Glomerular endothelial cell (primary cell): ENCODE results near the gene MROH2B. TPM values are rescaled to one million over a fixed set of nuclear protein-coding genes. Genes with fewer than 3 reads are reported as not detected.

Experiments
- DNase-seq: peaks from one replicate; pipeline ENCODE4 v3.0.0-alpha.2; 2011; ENCODE audit warnings: low read depth, low spot score; ENCODE audit errors: extremely low read depth
- total RNA-seq: library from RNA; depleted of rRNA; stranded (reverse); fragments of >200 nt; gene quantifications from 2 replicates; pipeline ENCODE4 v1.2.3, GENCODE V29; 2015

The MROH2B gene
- total RNA-seq, result not detected in 2 replicates

DNA sequence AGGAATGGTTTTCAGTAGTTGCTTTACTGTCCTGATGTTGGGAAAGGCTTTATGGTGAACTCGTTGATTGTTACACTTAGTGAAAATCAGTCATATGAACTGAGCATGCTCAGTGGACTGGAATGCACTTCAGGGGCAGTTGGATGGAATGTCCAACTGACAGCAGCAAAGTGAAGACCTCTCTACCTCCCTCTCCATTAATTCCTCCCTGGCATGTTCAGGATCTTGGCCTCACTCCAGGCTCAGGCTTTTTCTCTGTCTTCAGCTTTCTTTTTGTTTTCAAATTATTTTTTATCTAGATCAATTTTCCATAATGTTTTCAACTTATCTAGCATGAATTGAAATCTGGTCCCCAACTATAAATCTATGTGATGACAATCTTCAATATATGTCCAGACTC is at the start of gene MROH2B:
TSS of gene MROH2B (minus strand) at position 101 of the 400 bp plus-strand sequence. CDS start 490 bp downstream, outside the sequence.
- DNase-seq, result no peak

- DNase-seq, result no peak
Observed at GRCh38 chr5:41120600-41120999, 49.5 kb upstream of the MROH2B start.

GRCh38 chr5:41118177-41118576 is 47.0 kb upstream of the MROH2B start:
- no peak for DNase-seq

DNA sequence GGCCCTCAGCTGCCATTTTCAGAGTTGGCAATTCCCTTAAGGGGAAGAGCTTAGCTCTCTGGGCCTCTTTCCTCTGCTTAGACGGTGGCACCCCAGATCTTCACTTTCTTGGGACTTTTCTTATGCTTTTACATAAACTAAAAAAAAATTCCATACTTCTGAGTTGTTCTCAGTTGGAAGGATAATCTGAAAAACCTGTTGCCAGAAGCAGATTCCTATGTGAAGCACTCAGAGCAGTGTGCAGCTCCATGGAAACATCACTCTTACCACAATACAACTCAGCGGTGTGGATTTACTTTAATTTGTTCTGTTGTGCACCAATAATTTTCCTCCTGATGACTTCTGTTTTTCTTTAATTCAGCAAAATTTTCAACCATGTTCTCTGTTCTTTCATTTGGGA is 44.1 kb upstream of the MROH2B start:
- no peak for DNase-seq

DNA sequence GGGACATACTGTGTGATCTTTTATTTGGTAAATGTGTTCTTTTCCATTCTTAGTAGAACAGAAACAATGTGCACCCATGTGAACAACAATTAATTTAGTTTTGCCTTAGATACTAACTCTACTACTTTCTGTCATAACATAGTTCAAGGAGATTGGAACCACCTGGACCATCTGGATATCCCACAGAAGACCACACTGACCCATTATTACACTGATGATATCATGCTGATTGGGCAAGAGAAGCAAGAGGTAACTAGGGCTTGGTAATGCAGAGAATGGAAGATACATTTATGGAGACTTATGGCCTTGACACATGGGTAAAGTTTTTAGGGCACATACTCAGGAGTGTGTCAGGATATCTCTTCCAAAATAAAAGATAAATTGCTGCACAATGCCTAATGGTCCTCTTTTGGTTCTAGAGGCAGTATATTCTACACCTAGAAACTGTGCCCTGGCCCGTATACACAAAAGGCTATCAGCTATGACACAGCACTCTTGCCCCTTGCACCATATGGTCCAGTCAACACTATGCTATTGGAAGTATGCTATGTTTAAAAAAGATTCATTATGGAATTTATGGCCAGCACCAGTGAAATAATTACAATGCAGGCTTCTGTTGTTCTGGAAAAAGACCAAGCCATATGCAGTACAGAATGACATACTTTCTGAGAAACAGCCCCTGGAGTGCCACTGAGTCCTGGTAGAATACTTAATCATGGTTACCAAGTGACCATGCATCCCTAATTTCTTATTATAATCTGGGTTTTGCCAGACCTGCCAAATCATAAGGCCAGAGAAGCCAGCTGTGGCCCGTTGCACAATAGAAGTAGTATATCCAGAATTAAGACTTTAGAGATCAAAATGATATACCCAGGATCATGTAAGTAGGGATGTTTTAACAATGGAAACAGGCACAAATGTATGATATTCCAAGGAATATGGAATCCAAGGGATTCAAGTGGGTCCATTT is 41.6 kb upstream of the MROH2B start:
- DNase-seq, result no peak

DNA sequence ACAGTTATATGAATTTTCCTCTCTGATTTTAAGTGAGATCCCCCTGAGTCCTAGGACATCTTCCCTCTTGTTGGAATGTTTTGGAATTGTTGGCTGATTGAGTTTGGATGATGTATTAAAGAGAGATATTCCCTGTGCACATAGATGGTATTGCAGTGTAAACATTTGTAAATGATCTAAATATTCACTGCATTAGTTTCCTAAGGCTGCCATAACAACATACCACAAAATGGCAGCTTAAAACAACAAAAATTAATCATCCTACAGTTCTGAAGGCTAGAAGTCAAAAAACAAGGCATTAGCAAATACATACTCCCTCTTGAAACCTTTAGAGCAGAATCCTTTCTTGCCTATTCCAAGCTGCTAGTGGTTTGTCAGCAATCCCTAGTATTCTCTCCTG is 38.0 kb upstream of the MROH2B start:
- DNase-seq, result no peak

GRCh38 chr5:41102341-41102740 is 31.2 kb upstream of the MROH2B start:
- DNase-seq, result no peak

DNA sequence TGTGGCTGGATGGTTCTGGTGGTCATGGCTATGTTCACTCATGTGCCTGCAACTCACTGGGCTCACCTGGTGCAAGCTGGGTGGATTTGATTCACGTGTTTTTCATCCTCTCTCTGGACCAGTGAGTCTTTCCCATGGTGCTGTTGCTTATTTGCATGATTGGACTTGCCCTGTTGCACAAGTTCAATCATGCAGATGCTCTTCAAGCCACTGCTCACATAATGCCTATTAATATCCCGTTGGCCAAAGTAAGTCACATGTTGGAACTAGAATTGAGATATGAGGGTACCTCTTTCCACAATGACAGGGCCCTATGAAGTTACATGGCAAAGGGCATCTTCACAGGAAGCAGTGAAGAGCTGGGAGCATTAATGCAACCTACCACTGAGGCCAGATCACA is 26.5 kb upstream of the MROH2B start:
- DNase-seq, result no peak

DNA sequence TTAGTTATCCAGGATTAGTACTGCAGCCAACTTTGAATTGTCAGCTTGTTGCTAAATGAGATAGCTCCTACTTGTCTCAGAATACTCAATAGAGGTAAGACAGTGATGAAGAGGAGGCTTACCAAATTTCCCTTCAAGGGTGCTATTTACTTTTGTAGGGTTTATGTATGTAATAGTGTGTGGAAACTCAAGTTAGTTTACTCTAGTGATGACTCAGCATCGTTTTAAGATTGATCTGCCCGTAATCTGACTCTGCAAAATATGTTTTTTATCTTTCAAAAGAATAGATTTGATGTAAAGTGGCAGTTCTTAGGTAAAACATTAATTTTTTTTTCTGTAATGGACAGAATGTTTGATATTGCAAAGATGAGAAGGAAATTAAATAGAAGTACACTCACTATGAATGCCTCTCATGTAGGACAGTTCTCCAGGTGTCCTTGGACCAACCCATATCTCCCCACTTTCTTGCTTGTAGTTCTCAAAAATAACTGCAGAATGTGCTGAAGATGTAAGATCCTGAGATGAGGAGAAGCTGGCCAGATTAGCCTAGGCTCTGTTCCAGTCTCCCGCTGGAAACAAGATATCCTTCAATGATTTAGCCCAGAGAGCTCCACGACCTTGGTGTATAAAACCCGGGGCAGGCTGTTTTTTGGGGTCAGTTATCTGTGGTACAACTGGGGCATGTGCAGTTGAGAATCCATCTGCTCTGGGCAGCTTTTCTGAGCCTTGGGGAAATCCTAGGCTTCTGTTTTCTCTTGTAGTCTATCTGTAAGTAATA is 24.4 kb upstream of the MROH2B start:
- DNase-seq, result no peak

GRCh38 chr5:41094871-41095270 is 23.7 kb upstream of the MROH2B start:
- no peak for DNase-seq

DNA sequence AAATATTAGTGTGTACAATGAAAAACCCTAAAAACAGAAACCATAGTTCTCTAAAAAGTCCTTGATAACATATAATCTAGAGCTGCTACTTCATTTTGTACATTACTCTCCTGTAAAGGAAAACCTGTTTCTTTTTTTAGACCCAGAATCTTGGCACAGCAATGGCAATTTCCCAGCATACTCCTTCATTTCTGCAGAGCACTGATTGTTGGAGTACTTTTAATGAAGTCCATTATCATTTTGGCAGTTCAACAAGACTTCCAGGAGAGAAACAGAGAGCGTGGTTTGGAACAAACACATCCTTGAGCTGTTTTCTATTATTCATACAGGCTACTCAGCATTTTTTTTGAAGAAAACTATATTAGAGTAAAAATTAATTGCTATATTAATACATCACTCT is 22.7 kb upstream of the MROH2B start:
- no peak for DNase-seq

GRCh38 chr5:41087461-41087860 is 16.3 kb upstream of the MROH2B start:
- no peak for DNase-seq

- DNase-seq, result no peak
Observed at GRCh38 chr5:41083306-41083705, 12.2 kb upstream of the MROH2B start.

DNA sequence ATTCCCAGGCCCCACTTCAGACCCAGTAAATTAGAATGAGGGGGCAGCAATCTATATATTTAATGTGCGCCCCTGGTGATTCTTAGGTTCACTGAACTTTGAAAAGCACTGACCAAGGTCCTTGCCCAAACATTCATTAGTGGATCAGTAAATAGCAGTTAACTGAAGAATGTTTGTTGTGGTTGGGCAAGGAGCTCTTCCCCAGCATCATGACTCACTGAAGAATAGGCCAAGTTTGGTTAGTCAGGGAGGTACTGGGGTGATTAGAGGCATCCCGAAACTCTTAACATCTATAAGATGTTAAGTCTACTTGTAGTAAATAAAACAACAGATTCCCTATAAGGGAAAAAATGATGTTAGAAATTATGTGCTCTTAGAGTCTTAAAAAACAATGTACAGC is 833 bp upstream of the MROH2B start:
- DNase-seq, result no peak

- DNase-seq, result no peak
Observed at GRCh38 chr5:41067714-41068568, 3.2 kb downstream of the MROH2B start.

GRCh38 chr5:41065691-41066335 is 5.3 kb downstream of the MROH2B start:
- DNase-seq, result no peak

- DNase-seq, result no peak
Observed at GRCh38 chr5:41057940-41058339, 13.2 kb downstream of the MROH2B start.

GRCh38 chr5:41057231-41057630 is 13.9 kb downstream of the MROH2B start:
- DNase-seq, result no peak

GRCh38 chr5:41048986-41049385 is 22.2 kb downstream of the MROH2B start:
- DNase-seq, result no peak

DNA sequence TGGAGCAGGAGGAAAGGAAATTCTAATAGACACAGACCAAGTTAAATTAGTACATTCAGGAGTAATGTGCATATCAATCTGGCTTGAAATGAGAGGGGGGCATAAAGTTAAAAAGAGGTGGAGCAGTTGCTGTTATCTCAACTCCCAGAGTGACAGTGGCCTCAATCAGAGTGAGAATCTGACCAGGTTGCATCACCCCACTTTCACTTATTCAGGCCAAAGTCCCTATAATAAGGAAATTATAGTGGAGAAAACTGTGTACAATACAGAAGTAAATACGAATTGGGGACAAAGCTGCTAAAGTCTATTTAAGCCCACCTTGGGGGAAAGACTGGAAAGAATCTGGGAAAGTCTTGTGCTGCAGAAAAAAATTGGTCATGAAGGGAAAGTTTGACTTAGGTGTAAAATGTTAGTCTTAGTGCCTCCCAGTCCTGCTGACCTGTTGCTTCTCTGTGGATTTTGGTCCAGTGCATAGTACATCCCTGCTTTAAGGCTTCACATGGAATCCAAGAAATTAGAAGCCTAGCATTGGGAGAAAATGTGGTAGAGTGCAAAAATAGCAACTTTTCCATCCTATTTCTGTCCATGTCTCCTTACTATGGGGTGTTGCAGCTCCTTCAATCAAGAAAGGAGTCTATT is 27.9 kb downstream of the MROH2B start:
- no peak for DNase-seq
